K562 (cell line): Measurements from ENCODE around the gene MITF. TPM values are rescaled to one million over a fixed set of nuclear protein-coding genes. Genes with fewer than 3 reads are reported as not detected.

Experiments
- ATAC-seq: fragments of 200-7000 bp; cut with Tn5 transposase; 3 replicates; pipeline ENCODE4 v1.9.1; 2020; ENCODE audit warnings: moderate library complexity
- BruUV-seq: library from RNA; stranded (reverse); fragments of 400-500 nt; replicated peaks from 2 replicates; lab custom pipeline; 2021; lab: Mats Ljungman, UMichigan
- CTCF ChIA-PET: fragments of 300-600 bp; formaldehyde crosslinking; extraction: SDS; loops from one replicate; lab custom pipeline; 2021; ENCODE audit warnings: low intra/inter-chr PET ratio; lab: Yijun Ruan, JAX
- POLR2A ChIA-PET: fragments of 300-600, 350-650 bp; sonication (Branson Sonifier 250); formaldehyde crosslinking; extraction: SDS; loops from one replicate; lab custom pipeline; 2021; ENCODE audit warnings: antibody characterized with exemption, inconsistent platforms; lab: Yijun Ruan, JAX
- DNase-seq, 4 experiments: peaks; one replicate each; pipeline versions ENCODE4 v3.0.0 to v3.0.0-alpha.2; 2011 to 2018; ENCODE audit warnings: low spot score in 3 of 4, mixed read lengths in 3 of 4; ENCODE audit errors: extremely low read depth in 1 of 4
- FAIRE-seq: peaks from 2 replicates; lab custom pipeline; 2011; peaks lifted over from hg19 to GRCh38; lab: Jason Lieb, UNC
- H2AFZ ChIP-seq: 2 replicates; pipeline ENCODE4 v1.6.0; 2011; ENCODE audit warnings: low read depth, low read length, control low read depth, inconsistent platforms
- H3K27ac ChIP-seq: fragments of 200-600 bp; 3 replicates; pipeline ENCODE4 v1.8.0; 2011; ENCODE audit warnings: low read depth, mild to moderate bottlenecking, control low read depth, inconsistent platforms, low read length, moderate library complexity, mixed read lengths; ENCODE audit errors: extremely low read depth
- H3K27me3 ChIP-seq, 2 experiments: fragments of 300-600 bp in 1 of 2; 2 replicates in 1 of 2; 3 replicates in 1 of 2; pipeline versions ENCODE4 v1.6.0 to v1.8.0; 2011; ENCODE audit warnings: inconsistent platforms in 2 of 2, low read length in 2 of 2, mild to moderate bottlenecking in 1 of 2, mixed read lengths in 1 of 2, moderate library complexity in 1 of 2; ENCODE audit not compliant: control insufficient read depth in 2 of 2, insufficient read depth in 2 of 2
- H3K36me3 ChIP-seq: fragments of 300-600 bp; 3 replicates; pipeline ENCODE4 v1.8.0; 2011; ENCODE audit warnings: mild to moderate bottlenecking, low read length, inconsistent platforms; ENCODE audit not compliant: control insufficient read depth, insufficient read depth
- H3K4me1 ChIP-seq, 2 experiments: fragments of 200-600 bp in 1 of 2; replicated peaks in 1 of 2; 2 replicates in 1 of 2; 3 replicates in 1 of 2; pipeline versions ENCODE4 v1.5.1 to v1.8.0; 2011; ENCODE audit warnings: inconsistent platforms in 2 of 2, low read length in 2 of 2, mild to moderate bottlenecking in 1 of 2, mixed read lengths in 1 of 2, moderate library complexity in 1 of 2; ENCODE audit not compliant: control insufficient read depth in 2 of 2, insufficient read depth in 2 of 2
- H3K4me2 ChIP-seq: 2 replicates; pipeline ENCODE4 v1.6.1; 2011; ENCODE audit warnings: low read length, control low read depth, inconsistent platforms, mixed read lengths; ENCODE audit not compliant: insufficient read depth
- H3K4me3 ChIP-seq: fragments of 200-600 bp; sonication (generic), shearing (Covaris generic); 2 replicates; pipeline ENCODE4 v1.5.1; 2016; ENCODE audit warnings: control low read depth, inconsistent platforms
- H3K79me2 ChIP-seq: fragments of 200-600 bp; 3 replicates; pipeline ENCODE4 v1.8.0; 2011; ENCODE audit warnings: low read length, inconsistent platforms; ENCODE audit not compliant: control insufficient read depth, insufficient read depth
- H3K9ac ChIP-seq, 2 experiments: 2 replicates each; pipeline versions ENCODE4 v1.6.0 to v1.6.1; 2011; ENCODE audit warnings: low read depth in 2 of 2, low read length in 2 of 2, control low read depth in 1 of 2, inconsistent platforms in 1 of 2, mild to moderate bottlenecking in 1 of 2, mixed read lengths in 1 of 2; ENCODE audit not compliant: insufficient read depth in 1 of 2
- H3K9me1 ChIP-seq: one replicate; pipeline ENCODE4 v1.6.0; 2011; ENCODE audit warnings: inconsistent platforms, mild to moderate bottlenecking, low read length, moderate library complexity; ENCODE audit not compliant: control insufficient read depth, insufficient read depth
- H3K9me3 ChIP-seq: replicated peaks from 2 replicates; pipeline ENCODE4 v1.5.1; 2011; ENCODE audit warnings: low read depth, low read length, inconsistent platforms; ENCODE audit not compliant: control insufficient read depth, insufficient read depth
- H4K20me1 ChIP-seq: replicated peaks from 2 replicates; pipeline ENCODE4 v1.6.1; 2011; ENCODE audit warnings: low read length, inconsistent platforms, mixed read lengths; ENCODE audit not compliant: control insufficient read depth, insufficient read depth
- ARNT ChIP-seq, 2 experiments: fragments of 450-650 bp; IDR thresholded peaks; 2 replicates each; pipeline ENCODE4 v1.6.1; 2016; ENCODE audit warnings: mild to moderate bottlenecking in 1 of 2
- BCOR ChIP-seq: fragments of 450-650 bp; IDR thresholded peaks from 2 replicates; pipeline ENCODE4 v1.6.1; 2016
- CCNT2 ChIP-seq: IDR thresholded peaks from 2 replicates; pipeline ENCODE4 v1.6.1; 2011; ENCODE audit warnings: borderline replicate concordance, low read depth, mild to moderate bottlenecking, moderate library complexity, mixed read lengths, low read length; ENCODE audit not compliant: insufficient read length; ENCODE audit errors: extremely low read depth
- KDM1A ChIP-seq, 2 experiments: fragments of 450-650 bp; IDR thresholded peaks; 2 replicates each; pipeline ENCODE4 v1.6.1; 2016; ENCODE audit warnings: mild to moderate bottlenecking in 2 of 2
- RB1 ChIP-seq: fragments of 450-650 bp; IDR thresholded peaks from 2 replicates; pipeline ENCODE4 v1.6.1; 2017; ENCODE audit warnings: low read depth, mild to moderate bottlenecking
- RBM25 ChIP-seq: fragments of 200-400 bp; formaldehyde crosslinking; IDR thresholded peaks from 2 replicates; pipeline ENCODE4 v1.6.1; 2018; ENCODE audit warnings: low read length, low read depth, moderate library complexity; ENCODE audit not compliant: severe bottlenecking
- RNF2 ChIP-seq: sonication (generic); IDR thresholded peaks from 2 replicates; pipeline ENCODE4 v1.6.1; 2016
- ZFP36 ChIP-seq: fragments of 150-350 bp; IDR thresholded peaks from 2 replicates; pipeline ENCODE4 v1.6.1; 2018; ENCODE audit warnings: low read length, low read depth; ENCODE audit not compliant: partially characterized antibody
- ZKSCAN1 ChIP-seq: fragments of 150-350 bp; IDR thresholded peaks from 2 replicates; pipeline ENCODE4 v1.6.1; 2016; ENCODE audit warnings: low read depth, low read length
- WGBS: fragments of 100-300 bp; shearing (Covaris generic); methylation state at CpG from one replicate; pipeline ENCODE4 v1.1.6; 2016; ENCODE audit warnings: low coverage, mixed read lengths; ENCODE audit not compliant: insufficient coverage; ENCODE audit errors: missing lambda C conversion rate; 5-methylcytosine and 5-hydroxymethylcytosine counted together
- in situ Hi-C: fragments of 300-500 bp; cut with MboI; formaldehyde crosslinking; loops from 4 replicates; pipeline ENCODE4 v1.15.0; 2018; ENCODE audit warnings: inconsistent platforms, mixed read lengths
- intact Hi-C: fragments of 100-400 bp; cut with micrococcal nuclease; formaldehyde crosslinking; loops from 2 replicates; pipeline ENCODE4 v1.14.2; 2022
- polyA plus RNA-seq, 8 experiments: library from polyadenylated mRNA; depleted of rRNA in 4 of 8; stranded (reverse) in 5 of 8; unstranded in 3 of 8; fragments of >200 nt; fragmentation: Nextera tagmentation in 2 of 8; fragmentation: Illumina TruSeq in 1 of 8; extraction: Ambion mirVana in 2 of 8; extraction: Trizol in 1 of 8; gene quantifications; 2 replicates each; pipeline versions ENCODE4 v1.2.1 to v1.2.3, GENCODE V29; 2011 to 2014; ENCODE audit warnings: inconsistent platforms in 1 of 8, missing spikeins in 1 of 8
- total RNA-seq, 7 experiments: library from RNA; depleted of rRNA in 6 of 7; stranded (reverse); fragments of >200 nt in 6 of 7; fragmentation: Illumina TruSeq in 2 of 7; extraction: Trizol in 2 of 7; gene quantifications; 2 replicates each; pipeline versions ENCODE4 v1.2.1 to v1.2.3, GENCODE V29; 2011 to 2021; ENCODE audit warnings: low replicate concordance in 1 of 7

The MITF gene
- total and polyA plus RNA-seq, 9 of the 15 experiments (the other 6 are each of a cell fraction or from before 2014, with no cell fraction given): 5.6 to 14.9 (median 11.1) TPM

DNA sequence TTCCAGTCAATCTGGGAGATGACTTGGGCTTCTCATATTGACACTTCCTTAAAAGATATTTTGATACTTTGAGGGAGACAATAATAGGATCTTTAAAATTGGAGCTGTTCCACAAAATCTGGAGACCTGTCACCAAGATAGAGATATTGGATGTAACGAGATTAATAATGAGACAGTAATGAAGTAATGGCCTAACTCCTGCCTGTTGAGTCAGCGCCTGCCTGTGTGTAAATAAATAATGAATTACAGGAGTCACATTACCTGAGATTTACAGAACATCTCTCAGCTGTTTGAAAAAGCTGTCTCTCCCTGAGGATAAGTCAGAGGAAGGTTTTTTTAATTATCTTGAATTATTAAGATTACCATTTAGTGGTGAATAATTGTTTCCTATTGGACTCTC is 43.8 kb upstream of the MITF start:
- Histone ChIP-seq H3K36me3 (no peaks in the 10 kb centered on the region), H3K27ac (no peak overlapping the region), H3K9me3 (no peaks in the 10 kb centered on the region), H3K79me2 (no peaks in the 10 kb centered on the region), H2AFZ (no peak overlapping the region), H3K27me3 (no peaks in the 10 kb centered on the region), H3K9me1 (no peaks in the 10 kb centered on the region), H3K4me2 (no peak overlapping the region), H3K4me3 (no peak overlapping the region), H4K20me1 (no peaks in the 10 kb centered on the region), H3K4me1 (peaks cover 3 to 11% of the 10 kb centered on the region in 2 experiments; a peak in 3 of 5 replicates), H3K9ac (no peak overlapping the region)
- WGBS: 61% methylated on average over 2 of the region's 2 CpGs
- no TSS peak for BruUV-seq
- POLR2A ChIA-PET: no interaction called here
- ATAC-seq: no peak
- no peak for FAIRE-seq
- no peak for DNase-seq
- intact Hi-C loops (no loop called here), in situ Hi-C loops (loop anchor here (5.0 to 10.0 kb wide), 2 partner anchors 97 to 249 kb away; no protein-coding TSS in a partner anchor)
- CTCF ChIA-PET: no interaction called here
- TF ChIP-seq ARNT (IDR thresholded peaks at IDR 0.05) (no peak), RB1 (no peak), CCNT2 (no peak), ZKSCAN1 (no peak)

DNA sequence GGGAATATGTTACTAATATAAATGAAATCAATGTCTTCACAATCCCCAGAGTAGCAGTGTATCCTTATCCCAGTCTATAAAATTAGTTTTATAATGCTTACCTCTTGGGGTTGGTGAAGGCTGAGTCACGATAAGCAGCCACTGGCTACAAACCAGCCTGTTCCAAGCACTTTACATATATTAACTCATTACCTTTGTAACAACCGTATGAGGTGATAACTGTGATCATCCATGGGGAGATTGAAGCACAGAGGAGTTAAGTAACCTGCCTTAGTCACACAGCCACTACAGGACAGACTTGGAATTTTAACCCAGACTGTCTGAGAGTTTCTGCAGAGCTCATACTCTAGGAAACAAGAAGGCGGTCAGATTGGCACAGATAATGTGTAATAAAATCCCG is 43.3 kb upstream of the MITF start:
- WGBS: 23% methylated on average over 4 of the region's 4 CpGs
- Histone ChIP-seq H3K4me2 (no peak overlapping the region), H4K20me1 (no peaks in the 10 kb centered on the region), H3K9ac (no peak overlapping the region), H2AFZ (peak overlapping the region; percentile 38; the same call in 1 of the 2 replicates), H3K4me3 (no peak overlapping the region), H3K4me1 (peaks cover 3 to 11% of the 10 kb centered on the region in 2 experiments; a peak in 3 of 5 replicates), H3K9me3 (no peaks in the 10 kb centered on the region), H3K27ac (no peak overlapping the region), H3K79me2 (no peaks in the 10 kb centered on the region), H3K36me3 (no peaks in the 10 kb centered on the region), H3K27me3 (no peaks in the 10 kb centered on the region), H3K9me1 (no peaks in the 10 kb centered on the region)
- CTCF ChIA-PET: no interaction called here
- POLR2A ChIA-PET: interaction anchor here (1.7 kb wide), 1 partner anchor 38 kb away, joined by 4 read pairs; no protein-coding TSS in a partner anchor
- no peak for ATAC-seq
- no peak for TF ChIP-seq RNF2
- TF ChIP-seq KDM1A (IDR thresholded peaks at IDR 0.05): peak in 1 of 2 experiments; percentile 47; a peak in 1 of 4 replicates
- peak; percentile 74 for TF ChIP-seq RBM25
- peak; percentile 78 for TF ChIP-seq ZFP36
- peak; percentile 66; the same call in 1 of the 2 replicates for TF ChIP-seq BCOR
- no TSS peak for BruUV-seq
- DNase-seq: no peak
- FAIRE-seq: no peak
- in situ Hi-C loops (loop anchor here (5.0 to 10.0 kb wide), 2 partner anchors 96 to 249 kb away; no protein-coding TSS in a partner anchor), intact Hi-C loops (no loop called here)
